Pancreas (tissue), 10 donors: ENCODE results near the gene TFPI. TPM values are rescaled to one million over a fixed set of nuclear protein-coding genes. Genes with fewer than 3 reads are reported as not detected.

ENCODE experiments used
- ATAC-seq, 4 donors: fragments of 200-7000 bp; cut with Tn5 transposase; one replicate each; pipeline versions ENCODE4 v1.8.0 to v1.9.1; 2020; ENCODE audit warnings: mild to moderate bottlenecking in 4 of 4, moderate library complexity in 4 of 4
- DNase-seq, 6 donors: peaks; one replicate each; pipeline ENCODE4 v3.0.0-alpha.2; 2020
- FAIRE-seq: peaks from 2 replicates; lab custom pipeline; 2012; peaks lifted over from hg19 to GRCh38; lab: Jason Lieb, UNC
- H3K27ac ChIP-seq, 4 donors: fragments of 200-600 bp; sonication (generic); 1 replicate in 3 of 4; 2 replicates in 1 of 4; pipeline versions ENCODE4 v1.5.0 to v1.8.0; 2020
- H3K27me3 ChIP-seq, 4 donors: fragments of 200-600 bp; one replicate each; pipeline ENCODE4 v1.8.0; 2021
- H3K36me3 ChIP-seq, 3 donors: fragments of 200-600 bp; sonication (generic) in 1 of 3; one replicate each; pipeline versions ENCODE4 v1.5.0 to v1.8.0; 2020 to 2021
- H3K4me1 ChIP-seq, 3 donors: fragments of 200-600 bp; one replicate each; pipeline ENCODE4 v1.8.0; 2021
- H3K4me3 ChIP-seq, 4 donors: fragments of 200-600 bp; sonication (generic) in 2 of 4; one replicate each; pipeline versions ENCODE4 v1.5.0 to v1.8.0; 2020 to 2021
- H3K9me3 ChIP-seq, 4 donors: fragments of 200-600 bp; one replicate each; pipeline ENCODE4 v1.8.0; 2021
- CTCF ChIP-seq, 4 donors: fragments of 200-600 bp; sonication (generic) in 3 of 4; IDR thresholded peaks; one replicate each; pipeline versions ENCODE4 v1.5.0 to v1.8.0; 2021; ENCODE audit warnings: antibody characterized with exemption in 4 of 4
- WGBS, 2 donors: extraction: QIAGEN DNeasy Blood & Tissue Kit; methylation state at CpG; one replicate each; pipeline ENCODE4 v1.1.7; 2013; 5-methylcytosine and 5-hydroxymethylcytosine counted together
- intact Hi-C, 3 donors: fragments of 100-400 bp; cut with DNase I; formaldehyde crosslinking; loops; one replicate each; pipeline versions ENCODE4 v1.11.1 to v1.14.2; 2022
- polyA plus RNA-seq, 2 donors: library from polyadenylated mRNA; stranded (reverse); fragments of 200-250 nt; gene quantifications; one replicate each; pipeline ENCODE4 v1.2.3, GENCODE V29; 2013
- total RNA-seq, 6 donors: library from RNA; stranded (reverse); fragmentation: NEBNext Ultra II Directional in 4 of 6; extraction: Animal tissue kit (Norgen Biotek cat#: 25700) in 4 of 6; gene quantifications; one replicate each; pipeline versions ENCODE4 v1.2.1 to v1.2.4, GENCODE V29; 2021 to 2023
- donor health status: healthy with polysubstance abuse.
- donor health status: DM: no; HTN: no; CAD: no; lungs with moderate emphysema.
- donor health status: DM: no; HTN: no; CAD: no.
- donor health status: control.
- donor health status: control.
- donor health status: Bipolar disorder and iron deficiency.
- donor health status: DM: yes; HTN: yes; CAD: no.
- donor health status: DM: no; HTN: no; CAD: no.
- donor health status: DM: no; HTN: no; CAD: no.
- donor health status: DM: yes; HTN: yes; CAD: no.

TFPI gene
- total and polyA plus RNA-seq, 8 donors = 7.9 to 25.8 (median 18.3) TPM

DNA sequence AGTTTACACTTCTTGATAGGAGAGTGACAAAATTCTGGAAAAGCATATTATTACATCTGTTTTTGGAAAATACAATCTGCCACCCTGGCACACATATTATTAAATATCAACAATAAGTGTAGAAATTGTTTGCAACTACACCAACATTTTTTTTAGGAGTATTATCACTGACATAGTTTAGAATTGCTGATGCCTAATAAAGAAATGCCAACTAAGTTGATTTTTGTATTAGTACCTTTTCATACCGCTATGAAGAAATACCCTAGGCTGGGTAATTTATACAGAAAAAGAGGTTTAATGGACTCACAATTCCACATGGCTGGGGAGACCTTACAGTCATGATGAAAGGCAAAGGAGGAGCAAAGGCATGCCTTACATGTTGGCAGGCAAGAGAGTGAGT is 35.9 kb upstream of the TFPI start:
- Histone ChIP-seq H3K27me3 (no peaks in the 10 kb centered on the region), H3K4me1 (no peaks in the 10 kb centered on the region), H3K36me3 (no peaks in the 10 kb centered on the region), H3K9me3 (no peaks in the 10 kb centered on the region), H3K4me3 (no peak overlapping the region), H3K27ac (no peak overlapping the region)
- 94 to 99% methylated on average over 1 of the region's 1 CpG for WGBS, 2 donors
- TF ChIP-seq CTCF (IDR thresholded peaks at IDR 0.05) = no peak
- DNase-seq (no peak), FAIRE-seq (no peak), ATAC-seq (no peak)
- intact Hi-C loops = loop anchor here in 2 of 3 donors (10.0 kb wide), 2 partner anchors 255 to 915 kb away; no protein-coding TSS in a partner anchor

DNA sequence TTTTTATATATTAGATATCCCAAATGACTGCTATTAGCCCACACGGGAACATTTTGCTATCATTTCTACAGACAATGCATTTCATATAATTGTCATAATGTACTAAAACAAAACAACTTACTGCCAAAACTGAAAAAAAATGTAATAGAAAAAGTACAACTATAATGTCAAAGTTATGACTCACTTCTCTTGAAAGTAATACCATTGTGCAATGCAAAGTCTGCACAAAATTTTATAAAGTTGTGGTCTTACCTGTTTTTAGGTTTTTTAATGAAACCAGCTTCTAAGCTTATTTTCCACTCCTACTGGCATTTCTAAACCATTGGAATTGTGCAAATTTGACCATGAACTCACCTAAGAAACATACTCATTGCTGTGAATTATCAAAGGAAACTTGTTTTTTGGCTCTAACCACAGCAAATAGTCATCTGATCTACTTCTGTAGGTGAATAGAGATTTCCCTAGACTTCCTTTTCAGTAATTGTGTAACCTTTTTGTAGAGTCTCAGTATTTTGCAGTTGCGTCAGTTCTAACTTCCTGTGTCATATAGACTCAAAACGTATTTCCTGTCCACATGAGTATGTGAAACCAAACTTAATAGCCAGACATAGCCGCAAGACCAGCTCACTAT is 31.9 kb upstream of the TFPI start:
- ATAC-seq = no peak
- TF ChIP-seq CTCF (IDR thresholded peaks at IDR 0.05) = no peak
- Histone ChIP-seq H3K9me3 (no peaks in the 10 kb centered on the region), H3K27me3 (no peaks in the 10 kb centered on the region), H3K27ac (no peak overlapping the region), H3K36me3 (no peaks in the 10 kb centered on the region), H3K4me1 (peaks cover 2 to 4% (median 2%) of the 10 kb centered on the region in 3 donors), H3K4me3 (no peak overlapping the region)
- 81 to 91% methylated on average over 4 of the region's 4 CpGs for WGBS, 2 donors
- no peak for DNase-seq
- no peak for FAIRE-seq
- intact Hi-C loops = loop anchor here in 2 of 3 donors (10.0 kb wide), 2 partner anchors 259 to 929 kb away; no protein-coding TSS in a partner anchor

- ATAC-seq (peak; percentile 84 to 89 (median 87)), FAIRE-seq (no peak), DNase-seq (peak in 1 of 6 donors; percentile 31)
- H3K4me3 ChIP-seq = peak overlapping the region in 1 of 4 donors; percentile 28
- intact Hi-C loops = loop anchor here in 2 of 3 donors (10.0 kb wide), 2 partner anchors 263 to 933 kb away; no protein-coding TSS in a partner anchor
- H3K9me3 ChIP-seq = no peaks in the 10 kb centered on the region
- WGBS, 2 donors = 2 to 4% methylated on average over 4 of the region's 4 CpGs
- peak; percentile 34 to 75 (median 54) for TF ChIP-seq CTCF (IDR thresholded peaks at IDR 0.05)
- no peaks in the 10 kb centered on the region for H3K36me3 ChIP-seq
- H3K4me1 ChIP-seq = peaks cover 3 to 7% (median 5%) of the 10 kb centered on the region in 3 donors
- H3K27ac ChIP-seq = no peak overlapping the region
- no peaks in the 10 kb centered on the region for H3K27me3 ChIP-seq
These were observed 27.1 kb upstream of the TFPI start for GRCh38 chr2:187581125-187581896.

DNA sequence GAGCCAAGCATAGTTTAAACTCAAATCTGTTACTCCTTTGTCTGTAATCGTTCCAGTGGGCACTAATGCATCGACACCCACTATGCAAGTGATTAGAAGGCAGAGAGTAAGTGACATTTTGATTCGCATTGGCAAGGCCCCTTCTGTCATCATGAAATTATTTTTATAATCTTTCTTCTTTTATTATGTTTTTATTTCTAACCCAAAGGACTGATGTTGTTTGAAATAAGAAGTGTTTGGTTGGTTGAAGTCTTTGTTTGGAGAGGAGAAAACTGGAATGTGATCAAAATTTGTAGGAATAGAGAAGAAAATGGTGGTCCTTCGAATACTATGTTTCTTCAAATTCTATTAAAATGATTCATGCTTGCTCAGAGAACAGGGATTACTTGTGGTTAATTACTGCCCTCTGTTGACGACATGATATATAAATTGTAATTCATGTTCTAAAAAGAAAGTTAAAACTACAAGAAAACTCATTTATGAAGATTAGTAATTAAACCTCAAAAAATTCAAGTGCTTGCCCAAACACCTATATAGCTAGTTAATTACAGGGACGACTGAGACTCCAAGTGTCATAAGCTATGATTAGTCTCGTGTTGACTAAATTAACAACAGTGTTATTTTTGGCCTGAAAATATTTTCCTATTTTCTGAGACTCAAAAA is 26.4 kb upstream of the TFPI start:
- intact Hi-C loops = loop anchor here in 2 of 3 donors (10.0 kb wide), 2 partner anchors 264 to 934 kb away; no protein-coding TSS in a partner anchor
- WGBS, 2 donors = 14 to 19% methylated on average over 7 of the region's 7 CpGs
- Histone ChIP-seq H3K9me3 (no peaks in the 10 kb centered on the region), H3K27me3 (no peaks in the 10 kb centered on the region), H3K4me1 (peaks cover 3 to 7% (median 5%) of the 10 kb centered on the region in 3 donors), H3K4me3 (peak overlapping the region in 1 of 4 donors; percentile 28), H3K36me3 (no peaks in the 10 kb centered on the region), H3K27ac (no peak overlapping the region)
- peak; percentile 93 for FAIRE-seq
- TF ChIP-seq CTCF (IDR thresholded peaks at IDR 0.05) = peak in 2 of 4 donors; percentile 21 to 27
- DNase-seq = no peak
- peak; percentile 86 to 96 (median 94) for ATAC-seq
